Mesenchymal stem cell (in vitro differentiated cells and primary cell): ENCODE results near the gene FNDC3B.
A peak's percentile ranks its signal among the peaks of the same experiment; 100 is the strongest.

Source experiments
- DNase-seq: peaks from one replicate; pipeline ENCODE4 v3.0.0-alpha.2; 2013
- H2AFZ ChIP-seq: one replicate; pipeline ENCODE4 v1.6.1; 2013; ENCODE audit warnings: low read depth, mild to moderate bottlenecking, control low read depth, inconsistent platforms, low read length, moderate library complexity
- H2AK5ac ChIP-seq: 2 replicates; pipeline ENCODE4 v1.6.1; 2013; ENCODE audit warnings: low read length, moderate library complexity, mild to moderate bottlenecking, inconsistent platforms; ENCODE audit not compliant: severe bottlenecking
- H2BK120ac ChIP-seq: one replicate; pipeline ENCODE4 v1.6.1; 2013; ENCODE audit warnings: low read depth, mild to moderate bottlenecking, inconsistent platforms, low read length, moderate library complexity
- H2BK12ac ChIP-seq, 2 experiments: one replicate each; pipeline ENCODE4 v1.6.1; 2013; ENCODE audit warnings: inconsistent platforms in 2 of 2, low read length in 2 of 2, mild to moderate bottlenecking in 2 of 2, moderate library complexity in 2 of 2, control low read depth in 1 of 2
- H2BK15ac ChIP-seq: one replicate; pipeline ENCODE4 v1.6.1; 2013; ENCODE audit warnings: mild to moderate bottlenecking, low read depth, inconsistent platforms; ENCODE audit not compliant: poor library complexity, severe bottlenecking
- H2BK5ac ChIP-seq: 2 replicates; pipeline ENCODE4 v1.6.1; 2013; ENCODE audit warnings: low read depth, mild to moderate bottlenecking, low read length, control low read depth, inconsistent platforms; ENCODE audit not compliant: poor library complexity, severe bottlenecking
- H3K14ac ChIP-seq, 2 experiments: one replicate each; pipeline ENCODE4 v1.6.1; 2013; ENCODE audit warnings: inconsistent platforms in 2 of 2, low read length in 2 of 2, control low read depth in 1 of 2, mild to moderate bottlenecking in 1 of 2, moderate library complexity in 1 of 2
- H3K18ac ChIP-seq, 2 experiments: one replicate each; pipeline ENCODE4 v1.6.1; 2013; ENCODE audit warnings: inconsistent platforms in 2 of 2, low read length in 2 of 2, control low read depth in 1 of 2, low read depth in 1 of 2, mild to moderate bottlenecking in 1 of 2
- H3K23ac ChIP-seq, 2 experiments: one replicate each; pipeline ENCODE4 v1.6.1; 2013; ENCODE audit warnings: inconsistent platforms in 2 of 2, low read length in 2 of 2, mild to moderate bottlenecking in 2 of 2, moderate library complexity in 2 of 2, control low read depth in 1 of 2
- H3K27ac ChIP-seq: 2 replicates; pipeline ENCODE4 v1.5.1; 2013; ENCODE audit warnings: mild to moderate bottlenecking, moderate library complexity, low read length, control low read depth, inconsistent platforms; ENCODE audit not compliant: poor library complexity, severe bottlenecking
- H3K27me3 ChIP-seq, 2 experiments: 2 replicates each; pipeline versions ENCODE4 v1.6.1 to v1.7.0; 2013; ENCODE audit warnings: low read length in 2 of 2, mild to moderate bottlenecking in 2 of 2, moderate library complexity in 2 of 2, control low read depth in 1 of 2, inconsistent platforms in 1 of 2; ENCODE audit not compliant: control insufficient read depth in 1 of 2, insufficient read depth in 1 of 2
- H3K36me3 ChIP-seq, 2 experiments: 2 replicates each; pipeline versions ENCODE4 v1.6.1 to v1.7.0; 2013; ENCODE audit warnings: low read length in 2 of 2, control low read depth in 1 of 2, inconsistent platforms in 1 of 2, low read depth in 1 of 2, mild to moderate bottlenecking in 1 of 2; ENCODE audit not compliant: insufficient read depth in 2 of 2, control insufficient read depth in 1 of 2
- H3K4ac ChIP-seq, 2 experiments: one replicate each; pipeline ENCODE4 v1.6.1; 2013; ENCODE audit warnings: inconsistent platforms in 2 of 2, low read length in 2 of 2, mild to moderate bottlenecking in 2 of 2, moderate library complexity in 2 of 2, control low read depth in 1 of 2, low read depth in 1 of 2
- H3K4me1 ChIP-seq: 2 replicates; pipeline ENCODE4 v1.6.1; 2013; ENCODE audit warnings: low read depth, low read length, control low read depth; ENCODE audit not compliant: control insufficient read depth, insufficient read depth
- H3K4me2 ChIP-seq: 2 replicates; pipeline ENCODE4 v1.6.1; 2013; ENCODE audit warnings: low read length, mild to moderate bottlenecking, inconsistent platforms; ENCODE audit not compliant: poor library complexity, severe bottlenecking
- H3K4me3 ChIP-seq, 2 experiments: 2 replicates each; pipeline versions ENCODE4 v1.5.1 to v1.7.0; 2013; ENCODE audit warnings: low read length in 2 of 2, mild to moderate bottlenecking in 2 of 2, control low read depth in 1 of 2, low read depth in 1 of 2; ENCODE audit not compliant: insufficient read depth in 1 of 2
- H3K79me1 ChIP-seq: replicated peaks from 2 replicates; pipeline ENCODE4 v1.6.1; 2013; ENCODE audit warnings: mild to moderate bottlenecking, control low read depth, low read length, inconsistent platforms; ENCODE audit not compliant: poor library complexity, severe bottlenecking
- H3K9ac ChIP-seq: 2 replicates; pipeline ENCODE4 v1.7.0; 2013; ENCODE audit warnings: mild to moderate bottlenecking, low read length, moderate library complexity
- H3K9me3 ChIP-seq: 2 replicates; pipeline ENCODE4 v1.7.0; 2013; ENCODE audit warnings: mild to moderate bottlenecking, low read length; ENCODE audit not compliant: control insufficient read depth
- H4K8ac ChIP-seq: one replicate; pipeline ENCODE4 v1.6.1; 2013; ENCODE audit warnings: inconsistent platforms, mild to moderate bottlenecking, low read length, moderate library complexity
- H4K91ac ChIP-seq: one replicate; pipeline ENCODE4 v1.6.1; 2013; ENCODE audit warnings: mild to moderate bottlenecking, low read length, inconsistent platforms
- WGBS: methylation state at CpG from one replicate; pipeline ENCODE4 v1.1.7; 2013; ENCODE audit warnings: mixed read lengths; 5-methylcytosine and 5-hydroxymethylcytosine counted together

FNDC3B gene

GRCh38 chr3:172057059-172057458 is 17.7 kb downstream of the FNDC3B start:
- peak overlapping the region; percentile 76 for H3K9ac ChIP-seq
- no peak overlapping the region for H4K91ac ChIP-seq
- H3K27ac ChIP-seq = no peak overlapping the region
- H3K4ac ChIP-seq = no peak overlapping the region
- no peak overlapping the region for H2BK12ac ChIP-seq
- H3K23ac ChIP-seq = no peak overlapping the region
- no peaks in the 10 kb centered on the region for H3K27me3 ChIP-seq
- peaks cover 12 to 48% of the 10 kb centered on the region in 2 experiments for H3K36me3 ChIP-seq
- H2BK120ac ChIP-seq = no peak overlapping the region
- no peak overlapping the region for H2BK5ac ChIP-seq
- no peak overlapping the region for H2AFZ ChIP-seq
- 88% methylated on average over 3 of the region's 3 CpGs for WGBS
- H3K4me1 ChIP-seq = peaks cover 6% of the 10 kb centered on the region
- peaks cover 3% of the 10 kb centered on the region for H3K79me1 ChIP-seq
- H4K8ac ChIP-seq = no peak overlapping the region
- no peak overlapping the region for H3K14ac ChIP-seq
- DNase-seq = no peak
- H2AK5ac ChIP-seq = no peak overlapping the region
- no peaks in the 10 kb centered on the region for H3K9me3 ChIP-seq
- no peak overlapping the region for H3K18ac ChIP-seq
- no peak overlapping the region for H3K4me2 ChIP-seq
- H3K4me3 ChIP-seq = no peak overlapping the region
- H2BK15ac ChIP-seq = no peak overlapping the region

- no peaks in the 10 kb centered on the region for H3K27me3 ChIP-seq
- H2BK12ac ChIP-seq = no peak overlapping the region
- H2AFZ ChIP-seq = no peak overlapping the region
- H3K27ac ChIP-seq = no peak overlapping the region
- no peak overlapping the region for H3K14ac ChIP-seq
- peaks cover 3% of the 10 kb centered on the region for H3K79me1 ChIP-seq
- no peak for DNase-seq
- no peaks in the 10 kb centered on the region for H3K9me3 ChIP-seq
- no peak overlapping the region for H4K8ac ChIP-seq
- peaks cover 10 to 40% of the 10 kb centered on the region in 2 experiments for H3K36me3 ChIP-seq
- peaks cover 9% of the 10 kb centered on the region for H3K4me1 ChIP-seq
- H3K4me2 ChIP-seq = no peak overlapping the region
- no peak overlapping the region for H2BK15ac ChIP-seq
- H2BK120ac ChIP-seq = no peak overlapping the region
- 83% methylated on average over 2 of the region's 3 CpGs for WGBS
- no peak overlapping the region for H2AK5ac ChIP-seq
- peak overlapping the region; percentile 4 for H3K9ac ChIP-seq
- no peak overlapping the region for H2BK5ac ChIP-seq
- H3K4ac ChIP-seq = no peak overlapping the region
- no peak overlapping the region for H3K23ac ChIP-seq
- no peak overlapping the region for H3K4me3 ChIP-seq
- no peak overlapping the region for H4K91ac ChIP-seq
- no peak overlapping the region for H3K18ac ChIP-seq
Measured at GRCh38 chr3:172057624-172058327, 18.4 kb downstream of the FNDC3B start.

- H2AFZ ChIP-seq = no peak overlapping the region
Measured at GRCh38 chr3:172059532-172059931, 20.2 kb downstream of the FNDC3B start.

GRCh38 chr3:172060234-172060633 is 20.9 kb downstream of the FNDC3B start:
- no peak overlapping the region for H2AFZ ChIP-seq
- H3K4ac ChIP-seq = no peak overlapping the region
- no peak overlapping the region for H3K4me2 ChIP-seq
- no peak for DNase-seq
- peaks cover 8% of the 10 kb centered on the region for H3K4me1 ChIP-seq
- no peak overlapping the region for H4K91ac ChIP-seq
- no peak overlapping the region for H3K27ac ChIP-seq
- no peak overlapping the region for H3K14ac ChIP-seq
- H2BK120ac ChIP-seq = no peak overlapping the region
- no peaks in the 10 kb centered on the region for H3K27me3 ChIP-seq
- H3K79me1 ChIP-seq = no peaks in the 10 kb centered on the region
- peaks cover 7 to 37% of the 10 kb centered on the region in 2 experiments for H3K36me3 ChIP-seq
- no peak overlapping the region for H3K9ac ChIP-seq
- H2BK5ac ChIP-seq = no peak overlapping the region
- no peak overlapping the region for H2BK15ac ChIP-seq
- H3K4me3 ChIP-seq = no peak overlapping the region
- H3K18ac ChIP-seq = no peak overlapping the region
- H2BK12ac ChIP-seq = no peak overlapping the region
- WGBS = no CpG with 5 or more reads among the region's 1 CpG
- no peaks in the 10 kb centered on the region for H3K9me3 ChIP-seq
- H4K8ac ChIP-seq = no peak overlapping the region
- H3K23ac ChIP-seq = no peak overlapping the region
- no peak overlapping the region for H2AK5ac ChIP-seq

More at GRCh38 chr3:172059532-172059931, 20.2 kb downstream of the FNDC3B start:
- no peak overlapping the region for H2BK5ac ChIP-seq
- 92% methylated on average over 2 of the region's 3 CpGs for WGBS
- H3K18ac ChIP-seq = no peak overlapping the region
- H3K4ac ChIP-seq = no peak overlapping the region
- peaks cover 1% of the 10 kb centered on the region for H3K79me1 ChIP-seq
- H2BK120ac ChIP-seq = no peak overlapping the region
- no peak overlapping the region for H3K27ac ChIP-seq
- H3K23ac ChIP-seq = no peak overlapping the region
- H3K4me3 ChIP-seq = no peak overlapping the region
- H3K4me1 ChIP-seq = peaks cover 7% of the 10 kb centered on the region
- H3K9ac ChIP-seq = no peak overlapping the region
- H3K4me2 ChIP-seq = no peak overlapping the region
- no peak overlapping the region for H2BK12ac ChIP-seq
- H2BK15ac ChIP-seq = no peak overlapping the region
- H4K91ac ChIP-seq = no peak overlapping the region
- peaks cover 9 to 41% of the 10 kb centered on the region in 2 experiments for H3K36me3 ChIP-seq
- H4K8ac ChIP-seq = no peak overlapping the region
- H2AK5ac ChIP-seq = no peak overlapping the region
- no peaks in the 10 kb centered on the region for H3K9me3 ChIP-seq
- no peak for DNase-seq
- H3K27me3 ChIP-seq = no peaks in the 10 kb centered on the region
- no peak overlapping the region for H3K14ac ChIP-seq
